SIG-M5 treated with dmso at 0.1 percent for 504 hours (cell line): Measurements from ENCODE around the gene M6PR.

Experiments
- DNase-seq: peaks from one replicate; lab custom pipeline; 2025; ENCODE audit not compliant: unreplicated experiment; lab: John Stamatoyannopoulos, UW

The M6PR gene

DNA sequence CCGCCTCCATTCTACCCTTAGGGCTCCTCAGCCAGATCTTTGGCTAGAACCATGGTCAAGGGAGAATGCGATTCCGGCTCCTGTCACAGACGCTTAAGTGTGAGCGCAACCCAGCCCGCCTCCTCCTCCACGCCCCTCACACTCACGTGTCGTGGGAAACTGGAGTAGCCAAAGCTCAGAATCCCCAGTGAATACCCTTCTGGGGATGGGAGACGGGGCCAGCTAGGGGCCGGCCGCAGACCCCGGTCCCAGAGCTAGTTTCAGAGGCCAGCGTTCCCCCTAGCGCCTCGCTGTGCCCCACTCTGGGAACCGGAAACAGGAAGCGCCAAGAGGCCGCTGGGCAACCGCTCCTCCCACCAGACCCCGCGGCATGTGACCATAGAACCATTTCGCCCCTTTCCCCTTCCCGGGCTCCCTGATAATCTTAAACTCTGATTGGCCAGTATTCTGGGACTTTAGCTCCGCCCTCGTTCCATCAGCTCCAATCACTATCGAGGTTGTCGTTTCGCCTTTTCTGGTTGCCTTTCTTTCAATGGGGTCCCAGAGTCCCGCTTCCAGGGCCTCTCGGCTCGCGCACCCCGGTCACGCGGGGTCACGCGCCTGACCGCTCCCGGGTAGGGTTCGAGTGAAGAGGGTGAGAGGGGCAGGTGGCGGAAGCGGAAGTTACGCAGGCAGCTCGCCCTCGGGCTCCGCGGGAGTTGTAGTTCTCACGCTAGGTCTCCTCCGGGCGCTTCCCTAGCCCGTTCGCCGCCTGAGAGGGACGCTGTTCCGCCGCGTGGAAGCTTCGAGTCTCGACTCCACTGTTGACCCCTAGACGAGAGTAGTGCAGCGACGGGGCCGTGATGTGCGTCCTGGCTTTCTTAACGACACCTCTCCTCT lies at the start of gene M6PR:
Gene M6PR (minus strand): TSS at position 304 of the 879 bp plus-strand sequence. CDS start 3,241 bp downstream, outside the sequence.
- DNase-seq, result peak; percentile 100

GRCh38 chr12:8996682-8997405 lies 47.4 kb upstream of the M6PR start:
- DNase-seq, result peak; percentile 48

GRCh38 chr12:8995021-8995775 lies 45.8 kb upstream of the M6PR start:
- no peak for DNase-seq

DNA sequence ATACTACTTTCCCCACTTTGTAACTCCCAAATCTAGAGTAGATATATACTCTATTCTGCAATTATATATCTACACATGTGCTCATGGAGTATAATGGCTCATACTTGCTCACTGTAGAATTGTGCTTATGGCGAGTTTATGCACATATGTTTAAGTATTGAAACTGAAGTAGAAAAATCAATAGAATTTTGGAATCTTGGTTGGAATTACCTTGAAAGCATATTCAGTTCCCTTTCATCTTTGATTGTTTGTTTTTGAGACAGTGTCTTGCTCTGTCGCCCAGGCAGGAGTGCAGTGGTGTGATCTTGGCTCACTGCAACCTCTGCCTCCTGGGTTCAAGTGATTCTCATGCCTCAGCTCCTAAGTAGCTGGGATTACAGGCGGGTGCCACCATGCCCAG lies 44.4 kb upstream of the M6PR start:
- DNase-seq, result no peak

GRCh38 chr12:8991371-8992345 lies 42.2 kb upstream of the M6PR start:
- peak; percentile 20 for DNase-seq

GRCh38 chr12:8989413-8989812 lies 40.0 kb upstream of the M6PR start, which contains the start of gene KLRG1:
Gene KLRG1, plus strand, starts transcription at chr12:8989546. Its CDS starts 90 bp downstream, at chr12:8989636.
- DNase-seq, result peak; percentile 74

DNA sequence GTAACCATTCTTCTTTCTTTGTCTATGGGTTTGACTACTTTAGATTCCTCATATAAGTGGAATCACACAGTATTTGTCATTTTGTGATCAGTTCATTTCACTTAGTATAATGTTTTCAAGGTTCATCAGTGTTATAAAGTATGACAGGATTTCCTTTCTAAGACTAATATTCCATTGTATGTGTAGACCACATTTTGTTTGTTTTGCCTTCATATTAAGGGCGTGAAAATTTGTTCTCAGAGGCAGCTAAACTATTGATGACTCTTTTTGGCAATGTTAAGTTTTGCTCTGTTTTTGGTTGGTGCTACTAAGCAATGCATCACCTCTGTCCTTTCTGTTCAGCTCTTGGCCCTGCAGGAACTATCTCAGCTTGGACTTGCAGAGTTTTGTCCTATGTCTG lies 38.2 kb upstream of the M6PR start:
- DNase-seq, result no peak

GRCh38 chr12:8987163-8987562 lies 37.7 kb upstream of the M6PR start:
- peak; percentile 26 for DNase-seq

DNA sequence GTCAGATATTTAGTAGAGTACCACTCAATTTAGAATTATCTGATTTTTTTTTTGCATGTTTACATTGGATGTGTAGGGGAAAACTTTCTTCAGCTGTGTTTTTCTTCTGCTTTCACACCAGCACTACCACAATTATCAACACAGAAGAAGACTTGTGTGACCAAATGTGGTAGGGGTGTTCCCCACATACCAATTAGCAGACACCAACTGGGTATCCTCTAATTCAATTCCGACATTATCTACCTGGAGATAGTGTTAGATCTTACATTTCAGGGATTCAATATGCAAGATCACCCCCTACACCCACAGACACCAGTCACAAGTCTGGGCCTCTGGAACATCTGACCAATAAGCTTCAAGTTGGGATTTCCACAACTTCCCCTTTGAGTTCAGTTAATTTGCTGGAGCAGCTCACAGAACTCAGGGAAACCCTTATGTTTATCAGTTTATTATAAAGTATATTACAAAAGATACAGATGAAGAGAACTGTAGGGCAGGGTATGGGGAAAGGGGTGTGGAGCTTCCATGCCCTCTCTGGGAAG lies 35.8 kb upstream of the M6PR start:
- DNase-seq, result no peak

GRCh38 chr12:8980137-8980536 lies 30.7 kb upstream of the M6PR start:
- DNase-seq, result no peak

GRCh38 chr12:8970432-8970831 lies 21.0 kb upstream of the M6PR start:
- no peak for DNase-seq

GRCh38 chr12:8969861-8970411 lies 20.5 kb upstream of the M6PR start:
- DNase-seq, result no peak

DNA sequence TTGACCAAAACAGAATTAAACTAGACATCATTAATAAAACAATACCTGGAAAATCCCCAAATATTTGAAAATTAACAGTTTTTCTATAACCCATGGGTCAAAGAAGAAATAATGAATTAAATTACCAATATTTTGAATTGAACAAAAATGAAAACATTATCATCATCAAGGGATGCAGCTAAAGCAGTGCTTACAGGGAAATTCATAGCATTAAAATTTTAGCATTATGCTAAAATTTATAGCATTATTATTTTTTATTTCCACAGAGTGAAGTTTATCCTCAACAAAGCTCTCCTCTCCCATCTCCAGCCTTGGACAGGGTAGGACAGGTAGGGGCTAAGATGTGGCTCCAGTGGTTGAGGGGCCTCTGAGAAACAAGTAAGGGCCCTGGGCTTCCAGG lies 19.3 kb upstream of the M6PR start:
- no peak for DNase-seq

DNA sequence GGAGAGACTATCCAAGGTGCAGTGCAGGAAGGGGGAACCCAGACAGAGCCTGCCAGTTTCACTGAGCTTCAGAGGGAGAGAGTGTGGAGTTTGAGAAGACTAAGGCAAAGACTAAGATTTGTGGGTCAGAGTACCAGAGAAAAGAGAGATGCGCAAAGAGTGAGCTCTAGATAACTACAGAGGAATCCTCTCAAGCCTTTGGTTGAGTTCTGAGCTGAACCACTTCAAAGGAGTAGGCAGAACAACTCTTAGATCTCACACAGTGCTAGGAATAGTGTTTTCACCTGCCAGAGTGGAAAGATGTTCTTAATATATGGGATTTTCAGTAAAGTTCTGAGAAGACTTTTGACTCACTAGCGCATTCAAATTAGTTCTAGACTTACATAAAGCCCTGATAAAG lies 10.7 kb upstream of the M6PR start:
- no peak for DNase-seq

- DNase-seq, result no peak
Measured at GRCh38 chr12:8958066-8958465, 8.6 kb upstream of the M6PR start.

DNA sequence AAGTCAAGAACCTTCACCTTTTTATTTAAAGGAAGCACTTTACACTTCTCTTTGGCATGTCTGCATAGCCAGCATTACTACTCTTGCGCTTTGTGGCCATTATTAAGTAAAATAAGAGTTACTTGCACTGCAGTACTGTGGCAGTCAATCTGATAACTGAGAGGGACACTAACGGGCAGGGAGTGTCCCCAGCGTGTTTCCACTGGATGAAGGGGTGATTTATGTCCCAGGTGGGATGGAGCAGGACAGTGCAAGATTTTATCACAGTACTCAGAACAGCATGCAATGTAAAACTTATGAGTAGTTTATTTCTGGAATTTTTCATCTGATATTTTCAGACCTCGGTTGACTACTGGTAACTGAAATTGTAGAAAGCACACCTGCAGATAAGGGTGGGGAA lies 8.1 kb upstream of the M6PR start:
- DNase-seq, result no peak

DNA sequence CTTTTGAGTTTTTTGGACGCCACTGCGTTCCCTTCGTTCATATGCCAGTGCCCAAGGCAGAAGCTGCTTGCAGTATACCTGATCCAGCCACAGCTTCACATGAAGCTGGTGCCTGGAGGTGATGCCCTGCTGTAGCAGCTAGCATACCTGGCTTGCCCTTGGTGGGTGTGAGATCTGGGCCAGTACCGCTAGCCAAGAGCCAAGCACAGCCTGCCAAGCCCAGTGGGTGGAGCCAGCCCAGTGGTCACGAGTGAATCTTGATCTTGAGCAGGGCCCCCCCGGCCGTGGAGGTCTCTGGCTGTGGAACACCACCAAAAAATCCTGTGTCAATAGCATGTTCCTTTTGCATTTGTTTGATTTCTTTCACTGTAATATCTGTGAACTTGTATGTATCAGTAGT lies 7.3 kb upstream of the M6PR start:
- no peak for DNase-seq

DNA sequence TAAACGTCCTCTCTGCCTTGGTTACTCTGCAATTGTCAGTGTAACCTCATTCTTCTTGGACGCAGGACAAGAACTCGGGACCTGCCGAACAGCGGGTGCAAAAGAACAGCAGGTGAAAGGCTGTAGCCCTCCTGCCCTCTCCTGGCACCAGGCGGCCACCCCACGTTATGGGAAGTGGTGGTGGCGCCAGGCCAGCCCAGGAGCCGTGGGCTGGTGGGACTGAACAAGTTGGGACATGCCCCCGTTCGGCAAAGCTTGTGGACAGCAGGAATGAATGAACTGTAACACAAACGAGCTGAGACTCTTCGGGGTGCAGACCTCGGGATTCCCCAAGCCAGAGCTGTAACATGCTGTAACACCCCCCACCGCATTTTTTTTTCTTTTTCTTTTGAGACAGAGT lies 6.6 kb upstream of the M6PR start:
- no peak for DNase-seq

DNA sequence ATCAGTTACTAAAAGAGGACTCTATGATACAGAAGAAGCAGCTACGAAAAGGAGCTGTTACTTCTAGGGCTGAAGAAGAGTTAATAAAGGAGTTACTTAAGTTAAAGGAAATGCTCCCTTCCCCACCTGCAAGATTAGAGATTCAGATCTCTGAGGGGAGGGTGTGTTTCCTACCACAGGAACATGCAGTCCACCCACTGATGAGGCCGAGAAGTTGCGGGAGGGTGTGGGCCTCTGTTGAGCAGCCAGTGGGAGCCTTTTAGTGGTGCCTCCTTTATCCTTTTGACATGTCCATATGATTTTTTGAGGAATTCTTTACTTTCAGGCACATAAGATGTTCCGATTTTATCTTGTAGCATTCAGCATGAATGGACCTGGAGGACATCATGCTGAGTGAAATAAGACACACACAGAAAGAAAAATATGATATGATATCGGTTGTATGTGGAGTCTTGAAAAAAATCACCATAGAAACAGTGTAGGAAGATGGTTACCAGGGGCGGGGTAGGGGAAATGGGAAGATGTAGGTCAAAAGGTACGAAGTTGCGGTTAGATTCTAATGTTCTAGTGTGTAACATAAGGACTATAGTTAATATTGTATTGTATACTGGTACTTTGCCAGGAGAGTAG lies 4.4 kb upstream of the M6PR start:
- DNase-seq, result no peak
